NCI-H748 (cell line): ENCODE measurements around the gene SHB.

Experiments
- DNase-seq: peaks from one replicate; lab custom pipeline; 2025; ENCODE audit not compliant: unreplicated experiment; lab: John Stamatoyannopoulos, UW

SHB gene

GRCh38 chr9:38088006-38088925 is 19.2 kb upstream of the SHB start:
- DNase-seq = peak; percentile 56

GRCh38 chr9:38086496-38086895 is 17.5 kb upstream of the SHB start:
- no peak for DNase-seq

- no peak for DNase-seq
Measured at GRCh38 chr9:38085308-38085707, 16.3 kb upstream of the SHB start.

GRCh38 chr9:38084556-38084880 is 15.5 kb upstream of the SHB start:
- no peak for DNase-seq

- DNase-seq = no peak
Measured at GRCh38 chr9:38083858-38084555, 15.0 kb upstream of the SHB start.

GRCh38 chr9:38082446-38083287 is 13.6 kb upstream of the SHB start:
- no peak for DNase-seq

GRCh38 chr9:38081356-38082108 is 12.5 kb upstream of the SHB start:
- no peak for DNase-seq

- peak; percentile 17 for DNase-seq
Measured at GRCh38 chr9:38079461-38080031, 10.5 kb upstream of the SHB start.

- DNase-seq = no peak
Measured at GRCh38 chr9:38075272-38075671, 6.2 kb upstream of the SHB start.

GRCh38 chr9:38074441-38074961 is 5.5 kb upstream of the SHB start:
- DNase-seq = no peak

- DNase-seq = no peak
Measured at GRCh38 chr9:38073882-38074281, 4.9 kb upstream of the SHB start.

GRCh38 chr9:38071470-38072134 is 2.6 kb upstream of the SHB start:
- no peak for DNase-seq

GRCh38 chr9:38067859-38068681 is 957 bp downstream of the SHB start:
- DNase-seq = peak; percentile 55

- peak; percentile 39 for DNase-seq
Measured at GRCh38 chr9:38066914-38067858, 1.8 kb downstream of the SHB start.

GRCh38 chr9:38066197-38066913 is 2.7 kb downstream of the SHB start:
- peak; percentile 38 for DNase-seq

GRCh38 chr9:38065369-38066075 is 3.5 kb downstream of the SHB start:
- DNase-seq = no peak
